GM23248 (cell line): Measurements from ENCODE around the gene MAP3K4. TPM values are rescaled to one million over a fixed set of nuclear protein-coding genes. Genes with fewer than 3 reads are reported as not detected.

Experiments used
- DNase-seq: peaks from one replicate; pipeline ENCODE4 v3.0.0-alpha.2; 2015
- H2AFZ ChIP-seq: fragments of 200-600 bp; sonication (generic); 2 replicates; pipeline ENCODE4 v1.6.1; 2016; ENCODE audit warnings: antibody characterized with exemption
- H3F3A ChIP-seq: fragments of 200-600 bp; sonication (generic); 2 replicates; pipeline ENCODE4 v1.6.1; 2016; ENCODE audit warnings: mild to moderate bottlenecking, antibody characterized with exemption, mixed run types; ENCODE audit not compliant: insufficient read depth
- H3K27ac ChIP-seq: fragments of 200-600 bp; sonication (generic); 2 replicates; pipeline ENCODE4 v1.5.1; 2016; ENCODE audit warnings: mild to moderate bottlenecking
- H3K27me3 ChIP-seq: fragments of 200-600 bp; sonication (generic); replicated peaks from 2 replicates; pipeline ENCODE4 v1.6.1; 2016; ENCODE audit warnings: mild to moderate bottlenecking; ENCODE audit not compliant: insufficient read depth
- H3K36me3 ChIP-seq: fragments of 200-600 bp; sonication (generic); 2 replicates; pipeline ENCODE4 v1.6.1; 2016; ENCODE audit warnings: low read depth, mild to moderate bottlenecking
- H3K4me1 ChIP-seq: fragments of 200-600 bp; sonication (generic); 2 replicates; pipeline ENCODE4 v1.6.1; 2016; ENCODE audit warnings: mild to moderate bottlenecking; ENCODE audit not compliant: insufficient read depth
- H3K4me2 ChIP-seq: fragments of 200-600 bp; sonication (generic); one replicate; pipeline ENCODE4 v1.6.1; 2016; ENCODE audit warnings: mild to moderate bottlenecking; ENCODE audit not compliant: unreplicated experiment
- H3K4me3 ChIP-seq: fragments of 200-600 bp; sonication (generic); 2 replicates; pipeline ENCODE4 v1.5.1; 2016; ENCODE audit warnings: mild to moderate bottlenecking
- H3K79me2 ChIP-seq: fragments of 200-600 bp; sonication (generic); 2 replicates; pipeline ENCODE4 v1.6.1; 2016; ENCODE audit warnings: mild to moderate bottlenecking; ENCODE audit not compliant: insufficient read depth
- H3K9ac ChIP-seq: fragments of 200-600 bp; sonication (generic); 2 replicates; pipeline ENCODE4 v1.6.1; 2016; ENCODE audit warnings: mild to moderate bottlenecking
- H3K9me2 ChIP-seq: fragments of 200-600 bp; sonication (generic); 2 replicates; pipeline ENCODE4 v1.6.1; 2016; ENCODE audit warnings: mixed run types, mild to moderate bottlenecking, moderate library complexity; ENCODE audit not compliant: insufficient read depth
- H3K9me3 ChIP-seq: fragments of 200-600 bp; sonication (generic); one replicate; pipeline ENCODE4 v1.6.1; 2017; ENCODE audit warnings: low read depth
- H4K20me1 ChIP-seq: fragments of 200-600 bp; sonication (generic); 2 replicates; pipeline ENCODE4 v1.6.0; 2016; ENCODE audit not compliant: insufficient read depth
- EZH2 ChIP-seq: fragments of 200-600 bp; sonication (generic); IDR thresholded peaks from 2 replicates; pipeline ENCODE4 v1.6.1; 2018; ENCODE audit warnings: antibody characterized with exemption, mild to moderate bottlenecking; ENCODE audit not compliant: insufficient read depth, poor library complexity, severe bottlenecking
- EZH2phosphoT487 ChIP-seq: fragments of 200-600 bp; sonication (generic); IDR thresholded peaks from 2 replicates; pipeline ENCODE4 v1.6.1; 2018; ENCODE audit warnings: antibody characterized with exemption, moderate library complexity, mild to moderate bottlenecking, low read depth; ENCODE audit not compliant: insufficient read depth
- WGBS, 2 experiments: methylation state at CpG; one replicate each; pipeline ENCODE4 v1.1.6; 2015 to 2017; ENCODE audit warnings: low lambda C conversion rate in 2 of 2, low coverage in 1 of 2; ENCODE audit errors: missing lambda C conversion rate in 2 of 2; 5-methylcytosine and 5-hydroxymethylcytosine counted together
- in situ Hi-C: fragments of 300-500 bp; cut with MboI; formaldehyde crosslinking; loops from 2 replicates; pipeline ENCODE4 v1.15.0; 2020
- polyA plus RNA-seq: library from polyadenylated mRNA; unstranded; fragments of >200 nt; fragmentation: Nextera tagmentation; extraction: Ambion mirVana; gene quantifications from 2 replicates; pipeline ENCODE4 v1.2.1, GENCODE V29; 2016
- total RNA-seq: library from RNA; depleted of rRNA; stranded (reverse); fragments of >200 nt; shearing (Covaris generic); gene quantifications from 2 replicates; pipeline ENCODE4 v1.2.3, GENCODE V29; 2014

The MAP3K4 gene
- total and polyA plus RNA-seq, 2 experiments from 2014 or later = 13.0 to 26.2 TPM

DNA sequence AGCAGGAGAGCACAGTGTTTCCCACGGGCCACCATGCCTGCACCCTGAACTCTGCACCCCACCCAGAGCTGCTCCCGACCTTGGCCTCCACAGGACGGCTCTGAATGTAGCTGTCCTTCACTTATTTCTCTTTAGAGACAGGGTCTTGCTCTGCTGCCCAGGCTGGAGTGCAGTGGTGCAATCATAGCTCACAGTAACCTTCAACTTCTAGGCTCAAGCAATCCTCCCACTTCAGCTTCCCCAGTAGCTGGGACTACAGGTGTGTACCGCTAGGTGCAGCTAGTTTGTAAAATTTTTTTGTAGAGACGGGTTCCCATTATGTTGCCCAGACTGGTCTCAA, 151.4 kb downstream of the MAP3K4 start:
- Histone ChIP-seq H4K20me1 (no peaks in the 10 kb centered on the region), H3K4me2 (no peak overlapping the region), H3K9ac (no peak overlapping the region), H3K79me2 (no peaks in the 10 kb centered on the region), H3K9me3 (no peaks in the 10 kb centered on the region), H3K27ac (no peak overlapping the region), H3F3A (peaks cover 15% of the 10 kb centered on the region; the same call in 1 of the 2 replicates), H2AFZ (no peak overlapping the region), H3K27me3 (no peaks in the 10 kb centered on the region), H3K36me3 (peaks cover 3% of the 10 kb centered on the region; the same call in 1 of the 2 replicates), H3K9me2 (no peaks in the 10 kb centered on the region), H3K4me3 (no peak overlapping the region), H3K4me1 (no peaks in the 10 kb centered on the region)
- in situ Hi-C loops = no loop called here
- WGBS, 2 experiments = 87 to 92% methylated on average over 5 of the region's 5 CpGs
- no peak for DNase-seq
- no peak for TF ChIP-seq EZH2

DNA sequence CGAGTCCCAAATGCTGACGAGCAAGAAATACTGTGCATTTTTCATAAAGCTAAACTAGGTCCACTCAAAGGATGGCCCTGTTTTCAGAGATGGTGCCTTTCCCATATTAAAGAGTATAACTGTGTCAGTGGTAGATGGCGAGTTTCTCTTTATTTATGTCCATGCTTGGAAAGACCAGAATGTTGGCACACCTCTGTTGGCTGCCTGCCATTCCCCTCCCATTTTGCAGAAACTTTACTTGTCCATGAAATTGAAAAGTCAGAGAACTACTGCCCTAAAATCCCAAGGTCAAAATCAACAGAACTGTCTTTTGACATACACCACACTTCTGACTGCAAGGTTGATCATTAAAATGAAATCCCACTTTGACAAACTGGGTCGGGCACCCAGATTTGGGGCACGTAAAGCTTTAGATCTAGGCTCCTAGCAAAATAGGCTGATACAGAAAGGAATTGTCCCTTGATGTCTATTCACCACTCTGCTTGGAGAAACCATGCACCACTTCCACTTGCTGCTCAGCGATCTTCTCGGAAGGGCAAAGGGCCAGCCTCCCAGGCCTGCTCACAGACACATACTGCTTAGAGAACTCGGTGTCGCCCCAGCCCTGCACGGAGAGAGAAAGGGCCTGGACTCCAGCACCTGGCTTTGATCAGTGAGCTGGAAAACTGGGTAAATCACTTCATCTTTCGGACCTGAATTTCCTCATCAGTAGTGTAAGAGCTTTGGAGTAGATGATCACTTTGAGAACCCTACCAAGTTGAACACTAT, 152.3 kb downstream of the MAP3K4 start:
- H3K4me1 ChIP-seq = no peaks in the 10 kb centered on the region
- whole genome bisulfite sequencing, 2 experiments = 80 to 89% methylated on average over 11 of the region's 11 CpGs
- DNase-seq = no peak
- H3K36me3 ChIP-seq = no peaks in the 10 kb centered on the region; the same call in 1 of the 2 replicates
- H3K27ac ChIP-seq = no peak overlapping the region
- H2AFZ ChIP-seq = no peak overlapping the region
- no peak overlapping the region for H3K9ac ChIP-seq
- H3K9me3 ChIP-seq = no peaks in the 10 kb centered on the region
- no peak overlapping the region for H3K4me3 ChIP-seq
- H3K79me2 ChIP-seq = no peaks in the 10 kb centered on the region
- TF ChIP-seq EZH2 (no peak), EZH2phosphoT487 (no peak)
- no peak overlapping the region for H3K4me2 ChIP-seq
- H3K27me3 ChIP-seq = no peaks in the 10 kb centered on the region
- no peaks in the 10 kb centered on the region for H4K20me1 ChIP-seq
- in situ Hi-C loops = no loop called here
- H3K9me2 ChIP-seq = no peaks in the 10 kb centered on the region
- peaks cover 16% of the 10 kb centered on the region; the same call in 1 of the 2 replicates for H3F3A ChIP-seq

DNA sequence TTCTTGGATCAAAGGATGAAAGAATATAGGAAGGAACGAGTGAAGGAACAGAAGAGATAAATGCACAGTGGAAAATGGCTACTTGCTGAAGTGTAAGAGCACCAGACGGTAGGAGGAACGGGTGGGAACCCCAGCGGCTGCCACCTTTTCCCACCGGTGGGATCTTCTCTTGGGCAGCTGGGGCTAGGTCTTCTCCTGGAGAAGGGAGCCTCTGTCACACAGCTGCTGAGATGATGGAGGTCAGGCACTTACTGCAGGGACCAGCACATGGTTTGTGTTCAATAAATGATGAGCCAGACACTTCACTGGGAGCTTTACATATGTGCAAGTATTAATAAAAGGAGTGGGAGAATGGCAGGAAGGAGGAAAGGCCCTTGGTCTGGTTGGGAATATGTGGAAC, 158.6 kb downstream of the MAP3K4 start:
- H3K27ac ChIP-seq = no peak overlapping the region
- WGBS, 2 experiments = 96 to 99% methylated on average over 5 of the region's 5 CpGs
- H3K36me3 ChIP-seq = no peaks in the 10 kb centered on the region; the same call in 1 of the 2 replicates
- H3K27me3 ChIP-seq = no peaks in the 10 kb centered on the region
- H3K79me2 ChIP-seq = no peaks in the 10 kb centered on the region
- H3F3A ChIP-seq = peaks cover 8% of the 10 kb centered on the region; the same call in 1 of the 2 replicates
- H2AFZ ChIP-seq = no peak overlapping the region
- H3K9me2 ChIP-seq = no peaks in the 10 kb centered on the region
- TF ChIP-seq EZH2 = no peak
- TF ChIP-seq EZH2phosphoT487 = no peak
- H3K9ac ChIP-seq = no peak overlapping the region
- H3K4me2 ChIP-seq = no peak overlapping the region
- no peak overlapping the region for H3K4me3 ChIP-seq
- H3K4me1 ChIP-seq = no peaks in the 10 kb centered on the region
- H4K20me1 ChIP-seq = no peaks in the 10 kb centered on the region
- no peak for DNase-seq
- H3K9me3 ChIP-seq = no peaks in the 10 kb centered on the region
- in situ Hi-C loops = no loop called here

DNA sequence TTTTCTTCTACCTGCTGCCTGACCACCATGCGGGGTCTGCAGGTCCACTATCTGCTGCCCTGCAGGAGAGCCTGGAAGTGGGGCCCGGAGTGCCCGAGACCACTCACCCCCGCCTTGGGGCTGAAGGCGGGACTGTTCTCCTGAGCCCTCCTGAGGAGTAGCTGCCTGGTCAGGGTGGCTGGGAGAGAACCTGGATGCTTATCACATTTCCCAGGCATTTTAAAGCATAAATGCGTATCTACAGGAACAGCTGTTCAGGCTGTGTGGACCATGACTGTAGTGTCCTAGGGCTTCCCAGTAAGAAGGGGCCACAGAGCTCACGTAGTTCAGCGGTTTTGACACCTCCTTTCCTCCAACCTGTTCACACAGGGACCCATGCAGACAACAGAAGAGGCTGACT, 159.0 kb downstream of the MAP3K4 start:
- Histone ChIP-seq H3K79me2 (no peaks in the 10 kb centered on the region), H3F3A (peaks cover 8% of the 10 kb centered on the region; the same call in 1 of the 2 replicates), H3K27ac (no peak overlapping the region), H3K4me1 (no peaks in the 10 kb centered on the region), H3K9me2 (no peaks in the 10 kb centered on the region), H3K4me2 (no peak overlapping the region), H4K20me1 (no peaks in the 10 kb centered on the region), H3K36me3 (no peaks in the 10 kb centered on the region; the same call in 1 of the 2 replicates), H2AFZ (no peak overlapping the region), H3K27me3 (no peaks in the 10 kb centered on the region), H3K9me3 (no peaks in the 10 kb centered on the region), H3K9ac (no peak overlapping the region), H3K4me3 (no peak overlapping the region)
- in situ Hi-C loops = no loop called here
- DNase-seq = no peak
- 97% methylated on average over 8 of the region's 8 CpGs for WGBS, 2 experiments
- TF ChIP-seq EZH2 = no peak
- no peak for TF ChIP-seq EZH2phosphoT487
